Measurements from ENCODE around the gene FBXW5.

Gene FBXW5

GRCh38 chr9:136890661-136891060 lies 53.9 kb downstream of the FBXW5 start:
- Histone ChIP-seq H3K36me3 (ENCODE audit: control insufficient read depth in 1 of 2, insufficient read depth in 2 of 2, low read length in 2 of 2) (peaks cover 0 to 7% of the 10 kb centered on the region in 2 donors), H3K4me3 (ENCODE audit: low read depth in 1 of 2, low read length in 2 of 2) (no peak overlapping the region), H3K9me3 (ENCODE audit: control insufficient read depth in 1 of 2, low read length in 2 of 2) (no peaks in the 10 kb centered on the region), H3K27ac (ENCODE audit: low read length) (no peak overlapping the region), H3K4me1 (ENCODE audit: control insufficient read depth in 1 of 2, insufficient read depth in 2 of 2, low read length in 2 of 2) (peaks cover 4 to 9% of the 10 kb centered on the region in 2 donors), H3K27me3 (ENCODE audit: low read depth, low read length) (no peaks in the 10 kb centered on the region)

Measured in muscle layer of duodenum (tissue), 2 donors.